ENCODE data around the gene PTPRD.
A peak's percentile ranks its signal among the peaks of the same experiment; 100 is the strongest.

The PTPRD gene

GRCh38 chr9:8799206-8799605, 1813.6 kb downstream of the PTPRD start:
- no peak for DNase-seq

DNA sequence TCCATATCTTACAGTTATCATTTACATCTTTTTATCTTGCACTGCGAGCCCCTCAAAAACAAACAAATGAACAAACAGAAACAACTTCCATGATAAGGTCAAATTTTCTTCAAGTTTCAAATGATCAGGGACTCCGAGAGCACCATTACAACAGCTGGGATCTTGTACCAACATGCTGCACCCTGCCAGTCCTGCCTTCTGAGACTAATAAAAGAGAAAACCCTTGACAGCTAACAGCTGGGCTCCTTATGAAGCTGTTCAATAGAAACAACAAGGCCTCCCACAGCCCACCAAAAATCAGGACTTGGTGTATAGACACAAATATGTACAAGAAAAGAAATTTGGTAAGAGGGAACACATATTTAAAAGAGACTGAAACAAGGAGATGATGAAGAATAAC, 1828.0 kb downstream of the PTPRD start:
- no peak for DNase-seq

DNA sequence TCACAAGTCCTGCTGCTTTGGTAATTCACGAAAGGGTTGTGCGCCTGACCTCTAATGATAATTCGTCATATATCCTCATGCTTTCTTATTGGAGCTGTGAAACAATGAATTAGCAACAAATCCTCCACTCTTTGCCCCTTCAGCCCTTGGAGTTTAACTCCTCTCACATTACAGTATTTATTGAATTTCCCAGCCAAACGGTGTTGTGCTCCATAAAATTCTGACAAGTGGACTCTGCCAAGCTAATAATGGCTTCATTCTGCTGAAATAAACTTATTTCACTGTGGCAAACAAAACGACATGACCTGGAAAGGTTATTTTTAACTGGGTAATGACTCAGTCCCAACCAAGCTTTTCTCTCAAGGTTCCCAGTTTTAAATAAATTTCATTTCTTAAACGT, 1828.9 kb downstream of the PTPRD start:
- no peak for DNase-seq

- no peak for DNase-seq
Measured at GRCh38 chr9:8782237-8782636, 1830.6 kb downstream of the PTPRD start.

DNA sequence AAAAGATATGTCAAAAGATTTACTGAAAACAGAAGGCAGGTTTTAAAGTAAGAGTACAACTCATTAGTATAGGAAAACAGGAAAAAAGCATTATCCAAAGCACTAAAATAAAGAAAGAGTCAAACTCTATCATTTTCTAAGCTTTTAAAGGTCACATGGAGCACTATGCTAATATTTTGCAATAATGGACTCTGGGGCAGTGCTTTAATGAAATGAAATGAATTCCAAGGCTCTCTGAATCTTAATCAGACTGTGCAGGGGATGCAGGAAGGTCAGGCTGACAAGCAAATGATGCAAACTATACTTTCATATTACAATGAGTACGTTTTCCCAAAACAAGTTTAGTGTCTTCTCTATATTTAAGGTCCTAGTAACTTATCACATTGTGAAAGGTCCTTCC, 1831.3 kb downstream of the PTPRD start:
- DNase-seq, result no peak

DNA sequence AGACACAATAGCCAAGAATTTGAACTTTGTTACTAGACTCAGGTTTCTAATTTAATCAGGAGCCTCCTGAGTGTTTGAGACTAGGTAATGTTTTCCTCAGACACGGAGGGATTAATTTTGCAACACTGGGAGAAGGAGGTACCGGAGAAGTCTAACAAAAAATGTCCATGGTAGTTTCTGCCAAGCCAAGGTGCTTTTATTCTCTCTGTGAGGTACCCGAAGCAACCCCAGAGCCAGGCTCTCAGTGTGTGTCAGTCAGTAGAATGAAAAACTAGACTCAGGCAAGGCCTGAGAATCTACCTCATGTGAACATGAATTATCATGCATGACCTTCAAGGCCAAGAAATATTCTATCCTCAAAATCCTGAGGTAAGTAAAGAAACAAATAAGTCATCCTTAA, 1832.4 kb downstream of the PTPRD start:
- DNase-seq, result no peak

DNA sequence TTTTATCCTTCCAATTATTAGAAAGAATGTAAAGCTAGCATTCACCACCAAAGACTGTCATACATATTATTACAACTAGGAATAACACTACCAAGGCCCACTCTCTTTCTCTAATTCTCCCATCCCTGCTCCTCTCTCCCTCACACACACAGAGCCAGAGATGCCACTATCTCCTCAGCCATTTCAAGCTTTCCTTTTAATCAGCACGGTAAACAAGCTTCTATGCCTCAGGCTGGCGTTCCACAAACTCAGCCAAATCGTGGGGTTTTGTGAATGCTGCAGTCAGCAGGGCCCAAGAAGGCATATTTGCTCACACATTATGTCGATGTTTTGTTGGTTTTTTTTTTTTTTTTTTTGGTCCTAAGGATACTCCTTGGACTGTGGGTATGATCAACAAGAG, 1833.3 kb downstream of the PTPRD start:
- no peak for DNase-seq

- no peak for DNase-seq
Measured at GRCh38 chr9:8778356-8778755, 1834.4 kb downstream of the PTPRD start.

DNA sequence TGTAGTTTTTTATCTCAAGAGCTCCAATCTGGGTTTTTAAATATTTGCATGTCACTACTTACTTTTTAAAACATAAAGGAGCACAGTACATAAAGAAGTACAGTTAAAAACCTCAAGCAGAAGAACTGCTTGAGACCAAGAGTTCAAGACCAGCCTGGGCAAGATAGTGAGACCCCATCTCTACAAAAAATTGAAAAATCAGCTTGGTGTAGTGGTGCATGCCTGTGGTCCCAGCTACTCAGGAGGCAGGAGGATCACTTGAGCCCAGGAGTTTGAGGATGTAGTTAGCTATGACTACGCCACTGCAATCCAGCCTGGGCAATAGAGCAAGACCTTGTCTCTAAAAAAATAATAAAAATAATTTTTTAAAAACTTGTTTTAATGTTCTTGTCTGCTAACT, 1840.5 kb downstream of the PTPRD start:
- no peak for DNase-seq

DNA sequence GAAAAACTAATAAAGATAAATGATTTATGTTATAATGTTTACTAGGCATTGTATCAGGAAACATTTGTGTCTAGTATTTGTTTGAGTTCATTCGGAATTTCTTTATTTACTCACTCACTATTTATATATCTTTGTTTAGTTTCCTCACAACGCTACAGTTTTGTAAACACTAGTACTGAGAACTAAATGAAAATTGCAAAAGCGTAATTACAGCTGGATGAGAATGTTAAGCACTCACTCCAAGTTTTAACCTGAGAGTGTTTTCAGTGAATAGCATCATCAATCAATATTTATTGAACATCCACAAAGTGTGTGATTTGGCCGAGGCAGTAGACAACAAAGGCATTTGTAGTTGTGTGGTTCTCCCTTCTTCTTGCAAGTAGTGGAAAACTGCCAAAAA, 1843.6 kb downstream of the PTPRD start:
- peak; percentile 43 for DNase-seq

- DNase-seq, result no peak
Measured at GRCh38 chr9:8766096-8766495, 1846.7 kb downstream of the PTPRD start.

DNA sequence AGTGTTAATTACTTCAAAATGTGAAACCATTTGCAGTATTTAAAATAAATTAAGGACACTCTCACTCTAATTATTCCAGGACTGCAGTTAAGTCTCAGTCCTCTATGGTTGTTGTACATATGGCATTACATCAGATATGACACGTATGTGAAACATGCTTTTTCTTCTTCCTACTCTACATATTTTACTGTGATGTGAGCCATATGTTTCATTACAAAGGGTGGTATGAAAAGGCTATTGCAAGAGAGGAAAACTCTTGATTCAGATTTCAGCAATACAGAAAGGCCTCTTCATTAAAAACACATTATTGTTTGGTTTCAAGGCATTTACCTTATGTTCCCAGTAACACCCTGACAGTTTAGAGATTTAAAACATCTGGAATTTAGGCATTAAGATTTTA, 1848.8 kb downstream of the PTPRD start:
- DNase-seq, result no peak

- no peak for DNase-seq
Measured at GRCh38 chr9:8762479-8763085, 1850.2 kb downstream of the PTPRD start.

- DNase-seq, result no peak
Measured at GRCh38 chr9:8760000-8760767, 1852.6 kb downstream of the PTPRD start.

- DNase-seq, result no peak
Measured at GRCh38 chr9:8757881-8758280, 1854.9 kb downstream of the PTPRD start.

GRCh38 chr9:8754751-8755150, 1858.1 kb downstream of the PTPRD start:
- no peak for DNase-seq

DNA sequence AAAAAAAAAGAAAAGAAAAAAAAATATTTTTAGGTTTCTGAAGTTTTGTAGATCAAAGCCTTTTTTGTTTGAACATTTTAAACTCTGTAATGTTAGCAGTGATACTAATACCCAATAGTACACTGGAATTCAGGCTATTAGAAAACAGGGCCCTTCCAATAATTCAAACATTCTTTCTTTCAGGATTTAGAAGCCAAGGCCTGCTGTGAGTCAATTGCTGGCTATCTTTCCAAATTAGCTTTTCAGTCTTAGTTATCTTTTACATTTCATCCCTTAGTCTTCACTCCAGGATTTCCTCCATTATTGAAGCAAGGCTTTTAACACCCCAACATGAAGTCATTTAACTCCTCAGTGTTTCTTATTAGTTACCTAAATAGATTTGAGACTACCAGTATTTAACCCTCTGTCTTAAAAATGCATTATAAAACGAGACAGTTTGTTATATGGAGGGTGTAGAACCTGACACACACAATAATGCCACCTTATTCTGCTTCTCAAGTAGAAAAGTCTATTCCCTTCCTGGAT, 1861.3 kb downstream of the PTPRD start:
- no peak for DNase-seq

GRCh38 chr9:8750639-8751051, 1862.2 kb downstream of the PTPRD start:
- no peak for DNase-seq

DNA sequence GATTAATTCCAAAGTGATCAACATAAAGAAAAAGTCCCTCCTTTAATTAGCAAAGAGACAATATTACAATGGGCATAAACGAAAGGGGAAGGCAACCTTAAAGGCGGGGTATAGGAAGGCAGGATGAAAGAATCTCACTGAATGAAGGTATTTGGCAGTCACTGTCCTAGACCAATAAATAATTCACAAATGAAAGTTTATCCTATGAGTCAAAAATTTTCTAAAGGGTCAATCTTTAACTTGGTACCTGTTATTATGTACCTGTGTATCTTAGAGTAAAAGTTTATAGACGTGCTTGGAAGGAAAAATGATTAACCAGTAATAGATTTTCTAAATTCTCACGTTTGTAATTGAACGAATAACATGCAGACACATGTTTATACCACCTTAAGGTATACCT, 1867.5 kb downstream of the PTPRD start:
- no peak for DNase-seq

- no peak for DNase-seq
Measured at GRCh38 chr9:8738945-8739344, 1873.9 kb downstream of the PTPRD start.

DNA sequence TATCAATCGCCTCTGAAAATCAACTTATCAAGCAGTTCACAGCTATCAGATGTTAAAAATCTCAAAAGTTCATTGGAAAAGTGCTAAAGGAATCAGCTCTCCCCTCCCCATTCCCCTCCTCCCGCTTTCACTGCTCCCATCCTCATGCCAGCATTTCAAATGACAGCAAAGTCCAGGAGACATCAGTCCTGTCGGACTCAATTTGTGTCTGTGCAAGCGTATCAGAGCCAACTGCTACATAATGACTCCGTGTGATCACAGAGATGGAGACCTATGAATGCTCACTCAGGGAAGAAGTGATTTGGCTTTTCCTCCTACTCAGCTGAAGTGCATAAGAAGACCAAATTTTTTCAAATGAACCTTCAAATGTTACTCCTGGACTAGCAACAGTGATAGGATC, 1876.0 kb downstream of the PTPRD start:
- no peak for DNase-seq

GRCh38 chr9:8734760-8735159, 1878.0 kb downstream of the PTPRD start:
- DNase-seq, result no peak

- DNase-seq, result peak; percentile 99
Measured at GRCh38 chr9:8733131-8733954, 1879.5 kb downstream of the PTPRD start.
